ENCODE measurements around the gene SEMA4D.
A peak's percentile ranks its signal among the peaks of the same experiment; 100 is the strongest.
"Not testable (repeated sequence)": the region's sequence is repeated elsewhere in the genome, so short reads cannot be mapped to it uniquely, and the experiment has no call there.

Gene SEMA4D

DNA sequence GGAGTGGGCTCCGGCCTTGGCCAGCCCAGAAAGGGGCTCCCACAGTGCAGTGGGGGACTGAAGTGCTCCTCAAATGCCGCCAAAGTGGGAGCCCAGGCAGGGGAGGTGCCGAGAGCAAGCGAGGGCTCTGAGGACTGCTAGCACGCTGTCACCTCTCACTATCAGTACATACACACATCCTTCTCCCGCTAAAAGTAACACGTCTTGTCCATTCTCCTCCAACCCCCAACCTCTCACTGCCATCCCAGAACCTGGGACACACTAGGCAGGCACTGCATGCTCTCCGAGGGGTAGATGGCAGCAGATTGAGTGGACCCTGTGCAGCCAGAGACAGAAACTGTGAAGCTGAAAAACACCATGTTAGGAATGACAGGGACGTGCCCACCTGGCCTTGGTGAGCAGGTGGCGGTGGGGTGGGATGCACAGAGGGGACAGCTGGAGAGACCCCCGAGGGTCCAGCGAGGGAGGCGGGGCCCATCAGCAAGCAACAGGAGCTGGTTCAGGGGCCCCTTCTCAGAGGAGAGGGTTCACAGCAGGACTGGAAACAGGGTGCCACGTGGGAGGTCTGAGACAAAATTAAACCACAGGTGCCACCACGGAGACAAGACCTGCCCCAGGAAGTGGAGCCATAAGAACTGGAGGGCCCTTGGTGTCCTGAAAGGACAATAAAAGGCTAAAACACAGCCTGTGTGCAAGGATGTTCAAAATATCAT is 16.9 kb downstream of the SEMA4D start:
- DNase-seq = peak; percentile 63

DNA sequence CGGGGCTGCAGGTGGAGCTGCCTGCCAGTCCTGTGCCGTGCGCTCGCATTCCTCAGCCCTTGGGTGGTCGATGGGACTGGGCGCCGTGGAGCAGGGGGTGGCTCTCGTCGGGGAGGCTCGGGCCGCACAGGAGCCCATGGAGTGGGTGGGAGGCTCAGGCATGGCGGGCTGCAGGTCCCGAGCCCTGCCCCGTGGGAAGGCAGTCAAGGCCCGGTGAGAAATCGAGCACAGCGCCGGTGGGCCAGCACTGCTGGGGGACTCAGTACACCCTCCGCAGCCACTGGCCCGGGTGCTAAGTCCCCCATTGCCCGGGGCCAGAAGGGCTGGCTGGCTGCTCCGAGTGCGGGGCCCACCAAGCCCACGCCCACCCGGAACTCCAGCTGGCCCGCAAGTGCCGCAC is 17.5 kb downstream of the SEMA4D start:
- DNase-seq = not testable (repeated sequence)

DNA sequence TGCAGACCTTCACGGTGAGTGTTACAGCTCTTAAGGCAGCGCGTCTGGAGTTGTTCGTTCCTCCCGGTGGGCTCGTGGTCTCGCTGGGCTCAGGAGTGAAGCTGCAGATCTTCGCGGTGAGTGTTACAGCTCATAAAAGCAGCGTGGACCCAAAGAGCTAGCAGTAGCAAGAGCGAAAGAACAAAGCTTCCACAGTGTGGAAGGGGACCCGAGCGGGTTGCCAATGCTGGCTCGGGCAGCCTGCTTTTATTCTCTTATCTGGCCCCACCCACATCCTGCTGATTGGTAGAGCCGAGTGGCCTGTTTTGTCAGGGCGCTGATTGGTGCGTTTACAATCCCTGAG is 18.3 kb downstream of the SEMA4D start:
- DNase-seq = peak; percentile 73

DNA sequence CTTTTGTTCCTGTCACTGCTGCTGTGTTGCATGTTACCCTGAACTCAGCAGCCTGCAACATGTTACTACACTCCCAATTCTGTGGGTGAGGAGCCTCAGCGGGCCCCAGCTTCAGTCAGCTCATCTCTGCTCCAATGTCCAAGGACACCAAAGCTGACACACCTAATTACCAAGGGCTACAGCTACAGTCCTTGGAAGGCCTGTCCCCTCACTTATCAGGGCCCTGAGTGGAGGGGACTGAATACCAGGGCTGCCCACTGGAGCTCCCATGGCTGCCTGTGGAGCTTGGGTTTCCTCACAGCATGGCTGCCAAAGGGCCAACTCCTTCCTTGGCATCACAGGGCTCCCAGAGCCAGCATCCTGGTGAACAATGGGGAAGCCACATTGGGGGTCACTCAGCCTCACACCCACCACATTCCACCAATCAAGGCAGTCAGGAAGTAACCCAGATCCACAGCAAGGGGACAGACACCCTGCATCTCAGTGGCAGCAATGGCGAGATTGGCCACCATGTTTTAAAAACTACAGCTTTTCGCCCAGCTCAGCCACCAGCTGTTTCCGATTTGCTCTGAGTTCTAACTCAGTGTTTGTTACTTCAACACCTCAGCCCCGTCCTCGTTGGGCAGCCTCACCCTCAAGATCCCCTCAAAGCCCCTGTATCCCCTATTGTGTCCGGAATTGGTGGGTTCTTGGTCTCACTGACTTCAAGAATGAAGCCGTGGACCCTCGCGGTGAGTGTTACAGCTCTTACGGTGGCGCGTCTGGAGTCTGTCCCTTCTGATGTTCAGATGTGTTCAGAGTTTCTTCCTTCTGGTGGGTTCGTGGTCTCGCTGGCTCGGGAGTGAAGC is 18.9 kb downstream of the SEMA4D start:
- DNase-seq = peak; percentile 75

DNA sequence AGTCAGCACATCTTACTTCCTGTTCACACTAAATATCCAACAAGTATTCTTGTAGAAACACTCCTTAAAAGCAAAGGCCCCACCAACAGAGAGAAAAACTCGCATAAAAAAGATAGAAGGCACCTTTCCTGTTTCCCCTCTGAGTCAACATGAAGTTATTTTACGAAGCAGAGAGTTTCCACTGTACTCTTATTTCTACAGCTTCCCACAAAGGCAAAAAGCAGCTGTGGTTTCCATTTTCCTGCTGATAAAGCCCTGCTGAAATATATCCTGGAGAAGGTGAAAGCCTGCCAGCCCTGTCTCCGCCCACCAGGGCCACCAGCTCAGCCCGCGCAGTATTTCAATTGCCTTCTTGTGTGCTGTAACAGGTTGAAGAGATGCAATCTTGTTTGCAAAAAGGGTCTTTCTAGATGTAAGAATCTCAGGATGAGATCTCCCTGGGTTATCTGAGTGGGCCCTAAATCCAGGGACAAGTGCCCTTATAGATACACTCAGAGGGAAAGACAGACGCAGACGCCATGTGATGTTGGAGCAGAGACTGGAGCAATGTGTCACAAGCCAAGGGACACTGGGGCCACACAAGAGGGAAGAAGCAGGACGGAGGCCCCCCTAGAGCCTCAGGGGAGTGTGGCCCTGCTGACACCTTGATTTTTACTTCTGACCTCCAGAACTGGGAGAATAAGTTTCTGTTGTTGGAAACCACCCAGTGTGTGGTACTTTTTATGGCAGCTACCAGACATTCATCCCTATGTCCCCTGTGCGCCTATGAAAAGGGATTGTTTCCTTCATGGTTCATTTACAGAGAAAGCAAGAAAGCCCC is 19.9 kb downstream of the SEMA4D start:
- DNase-seq = peak; percentile 78

DNA sequence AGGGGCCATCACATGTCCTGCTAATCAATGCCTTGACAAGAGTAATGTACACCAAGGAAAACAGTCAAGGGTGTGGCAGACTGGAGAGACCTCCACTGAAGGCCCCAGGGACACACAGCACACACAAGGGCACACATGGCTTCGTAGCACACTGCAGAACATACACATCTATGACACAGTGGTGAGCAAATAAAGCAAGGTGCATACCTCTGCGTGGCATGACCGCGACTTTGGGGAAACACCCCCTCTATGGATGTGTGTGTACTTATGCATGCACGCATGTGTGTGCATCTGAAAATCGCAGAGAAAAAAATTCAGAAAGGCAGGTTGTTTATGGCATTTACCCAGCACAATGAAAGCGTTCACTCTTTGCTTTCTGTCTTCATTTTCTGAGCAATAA is 20.5 kb downstream of the SEMA4D start:
- no peak for DNase-seq

DNA sequence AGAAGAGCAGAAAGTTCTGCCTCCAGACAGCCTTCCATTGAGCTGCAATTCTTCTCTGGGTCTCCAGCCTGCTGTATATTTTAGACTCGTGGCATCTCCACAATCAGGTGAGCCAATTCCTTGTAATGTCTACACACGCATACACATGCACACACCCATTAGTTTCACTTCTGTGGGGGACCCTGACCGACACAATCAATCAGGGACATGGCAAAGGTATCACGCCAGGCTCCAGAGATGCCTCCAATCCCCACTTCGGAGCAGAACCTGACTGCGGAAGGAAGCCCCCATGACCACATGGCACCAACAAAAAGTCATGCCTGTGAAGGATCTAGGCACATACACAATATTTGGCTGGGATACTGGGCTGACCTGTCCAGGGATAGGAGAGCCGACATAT is 21.4 kb downstream of the SEMA4D start:
- no peak for DNase-seq

DNA sequence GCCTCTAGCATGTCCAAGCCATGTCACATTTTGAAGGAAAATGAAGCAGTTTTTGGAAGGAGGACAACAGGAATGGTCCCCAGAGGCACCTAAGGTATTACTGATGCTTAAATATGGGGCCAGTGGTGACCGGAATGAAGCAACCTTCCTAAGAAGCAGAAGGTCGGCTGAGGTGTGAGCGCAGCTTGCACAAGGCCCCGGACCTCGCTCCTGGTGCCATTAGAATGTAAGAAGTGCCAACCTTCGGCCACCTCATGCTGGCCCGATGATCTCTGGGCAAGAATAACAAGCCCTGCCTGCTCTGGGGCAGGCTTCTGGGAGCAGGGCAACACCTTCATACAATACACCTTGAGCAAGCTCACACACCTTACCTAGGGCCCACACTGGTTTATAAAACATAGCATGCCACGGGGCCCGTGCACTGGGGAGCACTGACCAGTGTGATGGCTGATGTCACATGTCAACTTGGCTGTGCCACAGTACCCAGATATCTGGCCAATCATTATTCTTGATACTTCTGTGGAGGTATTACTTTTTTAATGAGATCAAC is 21.9 kb downstream of the SEMA4D start:
- DNase-seq = no peak

DNA sequence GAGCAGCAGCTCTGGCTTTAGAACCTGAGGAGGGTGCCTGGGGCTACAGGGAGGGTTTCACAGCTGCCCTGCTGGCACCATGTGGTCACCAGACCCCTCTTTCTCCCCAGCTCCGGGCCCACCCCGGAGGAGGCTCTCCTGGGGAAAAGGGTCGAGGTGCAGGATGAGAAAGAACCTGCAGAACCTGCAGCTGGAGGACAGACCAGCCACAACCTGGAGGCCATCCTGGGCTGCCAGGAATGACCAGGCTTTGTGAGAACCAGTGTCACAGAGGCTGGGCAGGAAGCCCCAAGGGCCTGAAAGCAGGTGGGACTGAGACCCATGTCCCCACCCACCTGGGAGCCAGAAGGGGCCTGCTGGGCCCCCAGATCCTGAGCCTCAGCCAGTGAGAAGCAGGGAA is 23.0 kb downstream of the SEMA4D start:
- DNase-seq = no peak

DNA sequence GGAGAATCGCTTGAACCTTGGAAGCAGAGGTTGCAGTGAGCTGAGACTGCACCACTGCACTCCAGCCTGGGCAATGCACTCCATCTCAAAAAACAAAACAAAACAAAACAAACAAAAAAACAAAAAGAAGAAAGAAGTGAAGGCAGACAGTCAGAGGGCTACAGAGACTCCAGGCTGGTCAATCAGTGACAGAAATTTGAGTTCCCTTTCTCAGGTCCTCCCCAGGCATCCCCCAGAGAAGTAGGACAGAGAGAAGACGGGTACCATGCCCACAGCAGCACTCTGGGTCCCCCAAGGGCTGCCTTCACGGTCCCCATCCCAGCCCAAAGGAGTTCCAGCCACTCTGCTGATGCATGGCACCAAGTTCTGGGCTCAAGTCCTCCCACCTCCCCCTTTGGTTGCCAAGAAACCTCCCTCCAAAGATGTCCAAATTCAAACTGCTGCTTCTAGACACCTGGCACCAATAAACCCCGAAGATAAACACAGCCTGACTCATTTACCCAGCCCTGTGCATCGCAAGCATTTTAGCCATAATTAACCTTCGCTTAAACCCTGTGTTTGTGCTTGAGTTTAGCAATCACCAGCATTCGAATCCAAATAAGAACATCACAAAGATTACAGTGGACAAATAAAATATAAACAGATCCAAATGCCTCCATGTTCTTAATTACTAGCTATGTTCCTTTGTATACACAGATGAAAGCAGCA is 24.0 kb downstream of the SEMA4D start:
- no peak for DNase-seq

DNA sequence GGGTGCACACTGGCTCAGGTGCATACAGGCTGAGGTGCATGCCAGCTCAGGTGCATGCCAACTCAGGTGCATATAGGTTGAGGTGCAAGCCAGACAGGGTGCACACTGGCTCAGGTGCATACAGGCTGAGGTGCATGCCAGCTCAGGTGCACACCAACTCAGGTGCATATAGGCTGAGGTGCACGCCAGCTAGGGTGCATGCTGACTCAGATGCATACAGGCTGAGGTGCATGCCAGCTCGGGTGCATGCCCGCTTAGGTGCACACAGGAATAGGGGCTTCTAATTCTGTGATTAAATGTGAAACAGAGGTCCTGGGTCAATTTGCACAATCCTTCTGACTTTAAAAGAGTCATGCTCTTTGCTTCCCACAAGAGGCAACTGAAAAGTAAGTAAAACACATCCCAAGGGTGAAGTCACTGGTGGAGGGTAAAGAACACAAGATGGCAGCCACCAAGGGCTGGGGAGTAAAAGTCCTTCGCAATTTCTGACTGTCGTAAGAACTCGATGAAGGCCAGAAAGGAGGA is 26.1 kb downstream of the SEMA4D start:
- DNase-seq = not testable (repeated sequence)

DNA sequence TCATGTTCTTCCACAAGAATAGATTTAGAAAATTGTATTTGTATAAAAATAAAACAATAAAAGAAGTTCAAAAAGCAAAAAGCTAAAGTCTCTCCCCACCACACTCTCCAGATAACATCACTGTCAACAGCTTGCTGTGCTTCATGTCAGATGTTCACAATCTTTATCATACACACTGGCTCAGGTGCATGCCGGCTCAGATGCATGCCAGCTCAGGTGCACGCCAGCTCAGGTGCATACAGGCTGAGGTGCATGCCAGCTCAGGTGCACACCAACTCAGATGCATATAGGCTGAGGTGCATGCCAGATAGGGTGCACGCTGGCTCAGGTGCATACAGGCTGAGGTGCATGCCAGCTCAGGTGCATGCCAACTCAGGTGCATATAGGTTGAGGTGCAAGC is 26.5 kb downstream of the SEMA4D start:
- DNase-seq = no peak

DNA sequence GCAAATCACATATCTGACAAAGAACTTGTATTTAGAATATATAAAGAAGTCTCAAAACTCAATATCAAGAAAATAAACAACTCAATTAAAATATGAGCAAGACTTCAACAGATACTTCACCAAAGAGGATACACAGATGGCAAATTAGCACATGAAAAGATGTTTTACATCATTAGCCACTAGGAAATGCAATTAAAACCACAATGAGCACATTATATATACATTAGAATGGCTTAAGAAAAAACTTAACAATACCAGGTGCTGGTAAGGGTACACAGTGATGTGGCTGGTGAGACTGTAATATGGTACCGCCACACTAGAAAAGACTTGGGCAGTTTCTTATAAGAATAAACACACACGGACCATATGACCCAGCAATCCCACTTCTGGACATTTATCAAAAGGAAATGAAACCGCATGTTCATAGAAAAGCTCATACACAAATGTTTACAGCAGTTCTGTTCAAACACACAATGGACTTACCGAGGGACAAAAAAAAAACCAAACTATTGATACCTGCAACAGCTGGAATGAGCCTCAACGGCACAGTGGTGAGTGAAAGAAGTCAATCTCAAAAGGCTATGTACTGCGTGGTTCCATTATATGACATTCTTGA is 27.6 kb downstream of the SEMA4D start:
- no peak for DNase-seq

DNA sequence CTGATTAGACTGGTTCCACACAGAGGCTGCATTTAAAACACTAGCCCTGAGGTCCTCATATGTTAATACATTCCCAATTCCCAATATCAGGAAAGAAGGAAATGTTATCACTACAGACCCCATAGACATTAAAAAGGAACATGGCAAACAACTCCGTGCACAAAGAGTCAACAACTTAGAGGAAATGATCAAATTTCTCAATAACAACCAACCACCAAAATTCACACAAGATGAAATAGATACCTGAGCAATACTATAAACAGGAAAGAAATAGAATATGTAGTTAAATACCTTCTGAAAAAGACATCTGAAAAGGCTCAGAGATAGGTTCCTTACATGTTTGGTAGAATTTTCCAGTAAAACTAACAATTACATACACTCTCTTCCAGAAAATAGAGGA is 28.9 kb downstream of the SEMA4D start:
- DNase-seq = no peak

DNA sequence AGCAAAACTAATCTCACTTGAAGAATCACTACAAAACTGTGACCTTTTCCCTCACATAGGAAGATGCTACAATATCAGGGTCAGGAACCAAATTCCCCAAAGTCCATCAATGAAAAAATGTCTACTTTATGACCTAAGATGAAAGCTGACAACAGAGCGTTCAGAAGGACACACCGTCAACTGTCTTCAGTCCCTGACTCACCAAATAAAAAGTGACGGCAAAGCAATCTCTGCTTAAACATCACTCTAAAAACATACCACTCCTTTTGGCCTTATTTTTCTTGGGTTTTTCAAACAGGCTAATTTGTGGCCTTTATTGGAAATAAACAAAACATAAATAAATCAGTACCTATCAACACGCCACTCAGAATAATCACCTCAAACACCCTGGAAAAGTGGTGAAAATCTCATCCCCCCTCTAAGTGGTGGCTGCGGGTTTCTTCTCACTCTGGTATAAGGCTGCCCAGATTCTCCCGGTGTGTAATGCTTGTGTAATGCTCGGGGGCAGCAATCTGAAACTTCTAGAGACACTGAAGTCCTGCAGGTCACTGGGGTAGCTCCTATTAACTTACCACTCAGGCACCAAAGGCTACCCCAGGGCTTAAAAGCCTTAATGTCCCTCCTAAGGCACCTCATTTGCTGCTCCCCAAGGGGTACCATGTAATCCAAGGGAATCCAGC is 29.5 kb downstream of the SEMA4D start:
- DNase-seq = no peak

DNA sequence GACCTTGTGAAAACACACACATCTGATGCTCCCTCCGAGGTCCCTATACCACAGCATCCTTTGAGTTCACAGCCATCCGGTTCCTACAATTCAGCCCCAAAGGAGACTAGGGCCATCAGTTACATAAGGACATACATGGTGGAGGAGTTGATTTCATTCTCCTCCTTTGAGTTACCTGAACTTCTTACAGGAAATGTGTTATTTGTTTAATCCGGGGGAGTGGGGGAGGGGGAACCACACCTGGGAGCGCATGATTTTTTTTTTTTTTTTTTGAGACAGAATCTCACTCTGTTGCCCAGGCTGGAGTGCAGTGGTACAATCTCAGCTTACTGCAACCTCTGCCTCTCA is 30.7 kb downstream of the SEMA4D start:
- DNase-seq = no peak

DNA sequence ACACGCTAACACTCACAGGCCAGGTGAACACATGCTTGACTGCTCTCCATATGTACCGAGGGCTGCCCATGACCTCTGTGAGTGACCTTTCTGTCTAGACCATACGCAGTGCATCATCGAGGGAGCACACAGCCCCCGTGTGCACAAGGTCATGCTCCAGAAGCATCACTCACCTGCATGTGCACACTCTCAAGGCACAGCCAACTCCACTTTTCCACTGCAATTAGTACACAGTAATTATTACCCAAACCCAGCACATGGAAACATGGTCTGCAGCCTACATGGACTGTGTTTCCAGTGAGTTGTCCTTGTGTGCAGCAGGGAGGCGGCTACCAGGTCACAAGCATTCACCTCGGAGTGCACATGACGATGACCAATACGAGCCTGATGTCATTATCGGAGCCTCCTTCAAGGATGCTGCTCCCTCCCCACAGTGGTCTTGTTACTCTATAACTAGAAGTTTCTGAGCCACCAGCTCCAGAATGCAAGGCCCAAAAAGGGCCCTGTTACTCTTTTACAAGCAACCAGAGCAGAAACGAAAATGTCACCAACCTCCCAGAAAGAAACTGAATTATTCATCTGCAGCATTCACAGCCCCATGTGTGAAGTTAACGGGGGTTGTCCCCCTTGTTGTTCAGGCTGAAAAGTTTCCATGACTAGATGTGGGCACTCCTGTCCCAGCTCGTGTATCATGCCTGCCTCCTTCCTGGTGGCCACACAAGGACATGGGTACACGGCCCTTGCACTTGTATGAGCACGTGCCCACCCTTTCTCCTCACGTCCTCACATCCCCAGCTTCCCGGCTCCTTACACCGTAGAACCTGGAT is 31.2 kb downstream of the SEMA4D start:
- peak; percentile 72 for DNase-seq

DNA sequence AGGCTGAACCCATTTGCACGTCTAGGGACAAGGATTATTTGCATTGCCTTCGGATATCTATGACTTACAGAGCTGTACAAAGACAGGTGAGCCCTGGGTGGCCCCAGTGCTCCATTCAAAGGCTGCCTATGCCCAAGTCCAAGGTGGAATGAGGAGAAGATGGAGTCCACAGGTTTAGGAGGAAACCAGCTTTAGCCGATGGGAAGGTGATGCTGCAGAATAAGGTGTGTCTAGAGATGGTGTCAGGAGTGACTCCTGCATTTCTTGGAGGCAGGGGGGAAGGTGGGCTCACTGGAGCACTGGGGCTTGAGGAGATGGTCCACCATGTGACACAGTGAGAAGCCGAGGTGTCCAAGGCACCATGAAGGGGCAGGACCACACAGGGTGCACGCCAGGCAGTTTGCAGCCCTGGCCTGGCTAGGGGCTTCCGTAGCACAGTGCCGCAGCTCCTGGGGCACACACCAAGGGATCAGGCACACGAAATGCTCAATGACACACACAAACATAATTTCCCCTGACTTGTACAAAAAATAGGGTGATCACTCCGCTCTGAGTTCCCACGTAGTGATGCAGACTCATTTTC is 32.1 kb downstream of the SEMA4D start:
- DNase-seq = no peak

DNA sequence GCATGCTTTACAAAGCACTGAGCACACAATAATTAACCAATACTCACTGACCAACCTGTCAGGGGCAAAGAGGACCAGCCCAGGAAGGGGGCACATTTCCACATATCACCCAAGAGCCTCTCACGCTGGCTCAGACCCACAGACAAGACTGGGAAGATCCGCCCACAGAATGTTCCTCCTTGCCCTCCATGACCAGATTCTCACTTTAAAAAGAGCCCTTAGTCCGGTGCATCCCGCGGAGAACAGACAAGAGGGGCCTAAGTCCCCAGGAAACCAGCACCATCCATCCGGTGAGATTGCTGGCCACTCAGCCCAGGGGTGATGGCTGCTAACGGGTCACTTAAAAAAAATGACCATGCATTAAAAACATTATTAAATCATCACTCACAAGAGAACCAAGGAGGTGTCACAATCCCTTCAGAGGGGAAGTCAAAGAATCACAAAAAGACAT is 32.9 kb downstream of the SEMA4D start:
- DNase-seq = no peak

DNA sequence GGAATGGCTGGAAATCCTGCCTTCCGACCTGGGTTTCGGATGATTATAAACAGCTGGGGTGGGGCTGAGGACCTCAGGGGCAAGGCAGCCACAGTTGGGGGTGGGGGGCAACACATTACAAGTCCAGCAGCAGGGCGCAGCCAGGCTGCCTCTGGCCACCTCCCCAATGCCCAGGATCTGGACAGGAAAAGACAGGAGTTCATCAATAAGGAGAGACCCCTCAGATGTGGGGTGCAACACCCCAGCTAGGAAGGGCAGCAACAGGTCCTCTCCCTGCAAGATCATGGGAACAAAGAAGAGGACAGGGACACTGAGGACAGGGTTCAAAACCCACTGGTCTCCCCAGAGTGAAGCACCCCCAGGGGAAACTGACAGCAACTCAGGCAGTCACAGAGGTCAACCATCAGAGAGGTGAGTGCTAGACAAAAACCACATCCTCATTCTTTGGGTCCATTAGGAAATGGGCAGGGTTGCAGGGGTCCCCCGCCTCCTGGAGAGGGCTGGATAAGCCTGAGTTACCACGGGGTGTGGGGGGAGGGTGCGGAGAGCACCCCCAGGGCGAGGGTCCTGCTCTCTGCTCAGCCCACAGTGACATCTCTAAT is 33.5 kb downstream of the SEMA4D start:
- DNase-seq = no peak

Data from stimulated activated CD8-positive, alpha-beta memory T cell treated with anti-CD3 and anti-CD28 coated beads, Interleukin-4, amount 100 ng/mL, for 48 hours (primary cell).